ENCODE measurements around the gene DNASE1L2.

- no peak for TF ChIP-seq CTCF (IDR thresholded peaks at IDR 0.05; ENCODE audit: low read depth, low read length, missing input control)
- TF ChIP-seq, protein P1, sequence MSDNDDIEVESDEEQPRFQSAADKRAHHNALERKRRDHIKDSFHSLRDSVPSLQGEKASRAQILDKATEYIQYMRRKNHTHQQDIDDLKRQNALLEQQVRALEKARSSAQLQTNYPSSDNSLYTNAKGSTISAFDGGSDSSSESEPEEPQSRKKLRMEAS (IDR thresholded peaks at IDR 0.05), result no peak
- no peak for TF ChIP-seq YY1 (IDR thresholded peaks at IDR 0.05)
- TF ChIP-seq GABPA (IDR thresholded peaks at IDR 0.05 in 1 of 2, conservative IDR thresholded peaks at IDR 0.05 in 1 of 2), result no peak
- no peak for TF ChIP-seq FOXA1 (IDR thresholded peaks at IDR 0.05)
- no peak for TF ChIP-seq REST (IDR thresholded peaks at IDR 0.05)
- no peak for TF ChIP-seq EGR1 (IDR thresholded peaks at IDR 0.05; ENCODE audit: low read depth in 2 of 2)
- TF ChIP-seq FOXA2 (IDR thresholded peaks at IDR 0.05), result no peak
- no peak for TF ChIP-seq RXRA (IDR thresholded peaks at IDR 0.05)
Observed at GRCh38 chr16:2270070-2270462, 33.8 kb downstream of the DNASE1L2 start.

Data from liver (tissue), 3 donors.